CD14-positive monocyte (primary cell): ENCODE results near the gene ACTR10. TPM values are rescaled to one million over a fixed set of nuclear protein-coding genes. Genes with fewer than 3 reads are reported as not detected.

Experiments used
- DNase-seq, 3 donors: peaks; one replicate each; pipeline ENCODE4 v3.0.0-alpha.2; 2011 to 2022
- H2AFZ ChIP-seq: 2 replicates; pipeline ENCODE4 v1.6.0; 2012; ENCODE audit warnings: mild to moderate bottlenecking, low read depth, low read length, inconsistent platforms; ENCODE audit not compliant: insufficient read depth, poor library complexity, severe bottlenecking
- H3K27ac ChIP-seq, 2 donors: 1 replicate in 1 of 2; 2 replicates in 1 of 2; pipeline ENCODE4 v1.5.1; 2012 to 2013; ENCODE audit warnings: low read length in 2 of 2, control low read depth in 1 of 2, inconsistent platforms in 1 of 2, low read depth in 1 of 2, mild to moderate bottlenecking in 1 of 2
- H3K27me3 ChIP-seq, 2 donors: one replicate each; pipeline versions ENCODE4 v1.6.0 to v1.6.1; 2011 to 2013; ENCODE audit warnings: low read length in 2 of 2; ENCODE audit not compliant: control insufficient read depth in 2 of 2, insufficient read depth in 2 of 2
- H3K36me3 ChIP-seq, 2 donors: replicated peaks in 1 of 2; 1 replicate in 1 of 2; 2 replicates in 1 of 2; pipeline versions ENCODE4 v1.5.1 to v1.6.1; 2012 to 2013; ENCODE audit warnings: low read length in 2 of 2, control low read depth in 1 of 2, inconsistent platforms in 1 of 2, mild to moderate bottlenecking in 1 of 2; ENCODE audit not compliant: insufficient read depth in 2 of 2, control insufficient read depth in 1 of 2
- H3K4me1 ChIP-seq, 2 donors: 1 replicate in 1 of 2; 2 replicates in 1 of 2; pipeline versions ENCODE4 v1.5.1 to v1.6.1; 2012 to 2013; ENCODE audit warnings: low read length in 2 of 2, control low read depth in 1 of 2, inconsistent platforms in 1 of 2, mild to moderate bottlenecking in 1 of 2, moderate library complexity in 1 of 2; ENCODE audit not compliant: insufficient read depth in 2 of 2, control insufficient read depth in 1 of 2
- H3K4me2 ChIP-seq: replicated peaks from 2 replicates; pipeline ENCODE3; 2012; ENCODE audit warnings: low read length, moderate library complexity, mild to moderate bottlenecking; ENCODE audit not compliant: poor library complexity, severe bottlenecking; ENCODE audit errors: extremely low read depth
- H3K4me3 ChIP-seq, 3 experiments: fragments of 200-600 bp in 1 of 3; sonication (generic) in 1 of 3; replicated peaks in 1 of 3; 1 replicate in 2 of 3; 2 replicates in 1 of 3; pipeline ENCODE4 v1.5.1; 2011 to 2013; ENCODE audit warnings: low read length in 3 of 3, mild to moderate bottlenecking in 3 of 3, control low read depth in 2 of 3, low read depth in 2 of 3, inconsistent platforms in 1 of 3, moderate library complexity in 1 of 3
- H3K79me2 ChIP-seq: 2 replicates; pipeline ENCODE4 v1.6.0; 2012; ENCODE audit warnings: mild to moderate bottlenecking, control low read depth, inconsistent platforms, low read length, moderate library complexity; ENCODE audit not compliant: insufficient read depth
- H3K9ac ChIP-seq: 2 replicates; pipeline ENCODE4 v1.6.0; 2017; ENCODE audit warnings: low read length, mild to moderate bottlenecking; ENCODE audit not compliant: insufficient read depth, poor library complexity, severe bottlenecking
- H3K9me3 ChIP-seq, 2 donors: replicated peaks in 1 of 2; 1 replicate in 1 of 2; 2 replicates in 1 of 2; pipeline versions ENCODE4 v1.5.1 to v1.6.1; 2012 to 2013; ENCODE audit warnings: low read length in 2 of 2, control low read depth in 1 of 2; ENCODE audit not compliant: control insufficient read depth in 1 of 2, insufficient read depth in 1 of 2
- H4K20me1 ChIP-seq: 2 replicates; pipeline ENCODE4 v1.6.0; 2012; ENCODE audit warnings: mild to moderate bottlenecking, low read length, control low read depth, moderate library complexity; ENCODE audit not compliant: insufficient read depth
- H3K27ac Mint-ChIP-seq, 7 donors: one replicate each; pipeline ENCODE4 v1.8.0; 2020; ENCODE audit warnings: mild to moderate bottlenecking in 7 of 7, mixed read lengths in 7 of 7, moderate library complexity in 6 of 7, inconsistent platforms in 2 of 7
- H3K27me3 Mint-ChIP-seq, 3 donors: one replicate each; pipeline ENCODE4 v1.8.0; 2021 to 2022; ENCODE audit warnings: low read depth in 3 of 3, mild to moderate bottlenecking in 3 of 3, mixed read lengths in 3 of 3, moderate library complexity in 3 of 3, inconsistent platforms in 1 of 3
- H3K36me3 Mint-ChIP-seq, 2 donors: one replicate each; pipeline ENCODE4 v1.8.0; 2020; ENCODE audit warnings: mixed read lengths in 2 of 2, inconsistent platforms in 1 of 2, mild to moderate bottlenecking in 1 of 2
- H3K4me1 Mint-ChIP-seq: one replicate; pipeline ENCODE4 v1.8.0; 2020; ENCODE audit warnings: mild to moderate bottlenecking, mixed read lengths
- H3K4me3 Mint-ChIP-seq, 2 donors: one replicate each; pipeline ENCODE4 v1.8.0; 2020; ENCODE audit warnings: mild to moderate bottlenecking in 2 of 2, mixed read lengths in 2 of 2, moderate library complexity in 1 of 2
- H3K9me3 Mint-ChIP-seq, 7 donors: one replicate each; pipeline ENCODE4 v1.8.0; 2020 to 2022; ENCODE audit warnings: mixed read lengths in 7 of 7, mild to moderate bottlenecking in 6 of 7, moderate library complexity in 6 of 7, inconsistent platforms in 2 of 7
- WGBS: methylation state at CpG from one replicate; pipeline ENCODE4 v1.1.5; 2013; ENCODE audit warnings: missing lambda C conversion rate; ENCODE audit not compliant: insufficient coverage; 5-methylcytosine and 5-hydroxymethylcytosine counted together
- intact Hi-C, 2 donors: fragments of 100-400 bp; cut with micrococcal nuclease; formaldehyde crosslinking; loops; one replicate each; pipeline versions ENCODE4 v1.15.0 to v1.15.1; 2023
- polyA plus RNA-seq, 3 donors: library from polyadenylated mRNA; depleted of rRNA in 1 of 3; unstranded in 2 of 3; stranded (reverse) in 1 of 3; fragments of 300-500 nt in 2 of 3; fragments of >200 nt in 1 of 3; fragmentation: Illumina TruSeq in 2 of 3; gene quantifications; 1 replicate in 2 of 3; 2 replicates in 1 of 3; pipeline ENCODE4 v1.2.3, GENCODE V29; 2012 to 2021
- TF ChIP-seq, protein P1 (sequence below): fragments of 200-600 bp; IDR thresholded peaks from one replicate; pipeline ENCODE4 v1.8.0; 2022; ENCODE audit warnings: antibody characterized with exemption, mild to moderate bottlenecking

ACTR10 gene
- polyA plus RNA-seq, 3 donors: 33.8 to 91.7 (median 83.3) TPM

DNA sequence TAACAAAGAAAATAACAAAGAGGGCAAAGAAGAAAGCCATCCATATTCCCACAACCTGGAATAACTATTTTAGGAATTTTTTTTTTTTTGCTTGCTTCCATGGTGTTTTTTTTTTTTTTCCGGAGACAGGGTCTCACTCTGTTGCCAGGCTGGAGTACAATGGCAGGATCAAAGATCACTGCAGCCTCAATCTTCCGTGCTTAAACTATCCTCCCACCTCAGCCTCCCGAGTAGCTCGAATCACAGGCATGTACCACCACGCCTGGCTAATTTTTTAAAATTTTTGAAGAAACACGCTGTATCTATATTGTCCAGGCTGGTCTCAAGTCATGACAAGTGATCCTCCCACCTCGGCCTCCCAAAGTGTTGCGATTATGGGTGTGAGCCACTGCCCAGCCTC, 78.2 kb downstream of the ACTR10 start:
- Histone ChIP-seq H3K27me3 (no peaks in the 10 kb centered on the region), H3K4me3 (no peak overlapping the region), H2AFZ (no peak overlapping the region), H3K36me3 (peaks cover 47 to 81% of the 10 kb centered on the region in 2 donors), H3K4me2 (no peak overlapping the region), H3K4me1 (peaks cover 18 to 25% of the 10 kb centered on the region in 2 donors), H4K20me1 (peaks cover 91% of the 10 kb centered on the region), H3K27ac (peak overlapping the region in 1 of 2 donors; percentile 26), H3K9me3 (no peaks in the 10 kb centered on the region), H3K9ac (no peak overlapping the region), H3K79me2 (peaks cover 89% of the 10 kb centered on the region)
- Mint-ChIP-seq H3K27ac (peak overlapping the region in 5 of 7 donors; percentile 19 to 67 (median 63)), H3K4me3 (no peak overlapping the region), H3K27me3 (no peaks in the 10 kb centered on the region), H3K4me1 (peaks cover 27% of the 10 kb centered on the region), H3K9me3 (no peaks in the 10 kb centered on the region), H3K36me3 (peaks cover 43 to 78% of the 10 kb centered on the region in 2 donors)
- 96% methylated on average over 5 of the region's 8 CpGs for WGBS
- intact Hi-C loops: no loop called here
- no peak for DNase-seq
- TF ChIP-seq, protein P1, sequence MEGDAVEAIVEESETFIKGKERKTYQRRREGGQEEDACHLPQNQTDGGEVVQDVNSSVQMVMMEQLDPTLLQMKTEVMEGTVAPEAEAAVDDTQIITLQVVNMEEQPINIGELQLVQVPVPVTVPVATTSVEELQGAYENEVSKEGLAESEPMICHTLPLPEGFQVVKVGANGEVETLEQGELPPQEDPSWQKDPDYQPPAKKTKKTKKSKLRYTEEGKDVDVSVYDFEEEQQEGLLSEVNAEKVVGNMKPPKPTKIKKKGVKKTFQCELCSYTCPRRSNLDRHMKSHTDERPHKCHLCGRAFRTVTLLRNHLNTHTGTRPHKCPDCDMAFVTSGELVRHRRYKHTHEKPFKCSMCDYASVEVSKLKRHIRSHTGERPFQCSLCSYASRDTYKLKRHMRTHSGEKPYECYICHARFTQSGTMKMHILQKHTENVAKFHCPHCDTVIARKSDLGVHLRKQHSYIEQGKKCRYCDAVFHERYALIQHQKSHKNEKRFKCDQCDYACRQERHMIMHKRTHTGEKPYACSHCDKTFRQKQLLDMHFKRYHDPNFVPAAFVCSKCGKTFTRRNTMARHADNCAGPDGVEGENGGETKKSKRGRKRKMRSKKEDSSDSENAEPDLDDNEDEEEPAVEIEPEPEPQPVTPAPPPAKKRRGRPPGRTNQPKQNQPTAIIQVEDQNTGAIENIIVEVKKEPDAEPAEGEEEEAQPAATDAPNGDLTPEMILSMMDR: no peak

DNA sequence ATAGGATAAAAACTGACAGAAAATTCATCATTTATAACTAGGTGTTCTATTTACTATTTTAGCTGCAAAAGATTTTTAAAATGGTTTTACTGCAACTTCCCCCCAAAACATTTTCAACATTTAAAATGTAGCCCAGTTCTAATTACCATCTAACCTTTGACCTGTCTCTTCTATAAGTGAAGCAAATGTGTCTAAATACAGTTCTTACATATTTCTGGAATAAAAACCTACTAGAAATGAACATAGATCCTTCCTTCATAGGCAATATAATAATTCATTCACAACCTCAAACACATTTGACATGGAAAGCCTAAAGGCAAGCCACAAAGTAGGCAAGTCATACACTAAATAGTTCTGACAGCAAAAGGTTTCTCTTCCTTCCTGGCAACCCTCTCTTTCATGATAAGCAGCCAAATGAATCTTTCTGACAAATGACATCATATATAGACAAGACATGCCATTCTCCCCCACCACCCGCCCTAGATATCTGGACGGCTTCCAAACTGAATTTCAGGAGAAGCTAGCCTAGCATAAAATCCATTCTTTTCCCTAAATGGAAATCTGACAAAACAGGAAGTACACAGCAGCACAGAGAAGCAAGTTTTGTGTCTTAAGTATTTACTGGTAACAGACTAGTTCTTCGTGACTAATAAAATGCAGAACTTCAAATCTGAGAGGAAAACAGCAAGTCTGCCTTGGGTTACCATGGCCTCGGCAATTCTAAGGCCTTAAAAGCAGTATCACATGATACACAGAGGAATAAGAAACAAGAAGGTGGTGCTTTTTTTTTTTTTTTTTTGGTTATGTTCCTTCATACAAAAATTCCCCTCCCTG, 81.2 kb downstream of the ACTR10 start:
- Histone ChIP-seq H3K36me3 (peaks cover 57 to 82% of the 10 kb centered on the region in 2 donors), H3K9ac (peak overlapping the region; percentile 47), H4K20me1 (peaks cover 90% of the 10 kb centered on the region), H3K4me3 (peak overlapping the region in 2 of 3 experiments; percentile 25 to 55), H3K79me2 (peaks cover 89% of the 10 kb centered on the region), H2AFZ (peak overlapping the region; percentile 33), H3K4me2 (peak overlapping the region; percentile 55), H3K27ac (peak overlapping the region; percentile 83 to 95), H3K9me3 (no peaks in the 10 kb centered on the region), H3K27me3 (no peaks in the 10 kb centered on the region), H3K4me1 (peaks cover 18 to 25% of the 10 kb centered on the region in 2 donors)
- 0% methylated on average over 1 of the region's 4 CpGs for WGBS
- H3K36me3 Mint-ChIP-seq: peaks cover 56 to 82% of the 10 kb centered on the region in 2 donors
- intact Hi-C loops: loop anchor here in 1 of 2 donors (5.0 kb wide), 1 partner anchor 39 kb away; the partner anchor contains the start of gene PSMA3
- H3K4me1 Mint-ChIP-seq: peaks cover 29% of the 10 kb centered on the region
- peak overlapping the region; percentile 42 to 59 for H3K4me3 Mint-ChIP-seq
- no peaks in the 10 kb centered on the region for H3K27me3 Mint-ChIP-seq
- H3K27ac Mint-ChIP-seq: peak overlapping the region; percentile 93 to 97 (median 96)
- peak; percentile 84 to 96 (median 94) for DNase-seq
- TF ChIP-seq, protein P1: no peak
- no peaks in the 10 kb centered on the region for H3K9me3 Mint-ChIP-seq
